Activated B cell treated with CpG ODN at 0.5 μM for 24 hours (primary cell): ENCODE results near the gene GSK3B. TPM values are rescaled to one million over a fixed set of nuclear protein-coding genes. Genes with fewer than 3 reads are reported as not detected.

Experiments used
- ATAC-seq: fragments of 200-7000 bp; cut with Tn5 transposase; one replicate; pipeline ENCODE4 v1.10.0; 2021; ENCODE audit warnings: low read depth, mild to moderate bottlenecking, moderate library complexity
- CTCF ChIA-PET: fragments of 350-600 bp; sonication (Branson Sonifier 250); formaldehyde crosslinking; loops from one replicate; lab custom pipeline; 2021; ENCODE audit warnings: antibody characterized with exemption; lab: Charles Lee
- POLR2A ChIA-PET: fragments of 350-600 bp; sonication (Branson Sonifier 250); formaldehyde crosslinking; loops from one replicate; lab custom pipeline; 2021; ENCODE audit warnings: antibody characterized with exemption; lab: Charles Lee
- DNase-seq: peaks from one replicate; pipeline ENCODE4 v3.0.0; 2022
- H3K27ac Mint-ChIP-seq: one replicate; pipeline ENCODE4 v1.8.0; 2020; ENCODE audit warnings: mixed read lengths
- H3K27me3 Mint-ChIP-seq: one replicate; pipeline ENCODE4 v1.8.0; 2021; ENCODE audit warnings: mixed read lengths
- H3K36me3 Mint-ChIP-seq: one replicate; pipeline ENCODE4 v1.8.0; 2021; ENCODE audit warnings: low read depth, mixed read lengths
- H3K4me1 Mint-ChIP-seq: one replicate; pipeline ENCODE4 v1.8.0; 2021; ENCODE audit warnings: mixed read lengths
- H3K4me3 Mint-ChIP-seq: one replicate; pipeline ENCODE4 v1.8.0; 2020; ENCODE audit warnings: mild to moderate bottlenecking, mixed read lengths
- H3K9me3 Mint-ChIP-seq: one replicate; pipeline ENCODE4 v1.8.0; 2020; ENCODE audit warnings: mixed read lengths
- intact Hi-C: fragments of 100-400 bp; cut with micrococcal nuclease; formaldehyde crosslinking; loops from one replicate; pipeline ENCODE4 v1.15.1; 2024
- total RNA-seq: library from RNA; stranded (reverse); gene quantifications from 2 replicates; pipeline ENCODE4 v1.2.3, GENCODE V29; 2022
- TF ChIP-seq, protein P1 (sequence below): fragments of 200-600 bp; IDR thresholded peaks from one replicate; pipeline ENCODE4 v1.8.0; 2022; ENCODE audit warnings: antibody characterized with exemption, mild to moderate bottlenecking

Gene GSK3B
- total RNA-seq, 1 donor from 2014 or later: 35.4 TPM

DNA sequence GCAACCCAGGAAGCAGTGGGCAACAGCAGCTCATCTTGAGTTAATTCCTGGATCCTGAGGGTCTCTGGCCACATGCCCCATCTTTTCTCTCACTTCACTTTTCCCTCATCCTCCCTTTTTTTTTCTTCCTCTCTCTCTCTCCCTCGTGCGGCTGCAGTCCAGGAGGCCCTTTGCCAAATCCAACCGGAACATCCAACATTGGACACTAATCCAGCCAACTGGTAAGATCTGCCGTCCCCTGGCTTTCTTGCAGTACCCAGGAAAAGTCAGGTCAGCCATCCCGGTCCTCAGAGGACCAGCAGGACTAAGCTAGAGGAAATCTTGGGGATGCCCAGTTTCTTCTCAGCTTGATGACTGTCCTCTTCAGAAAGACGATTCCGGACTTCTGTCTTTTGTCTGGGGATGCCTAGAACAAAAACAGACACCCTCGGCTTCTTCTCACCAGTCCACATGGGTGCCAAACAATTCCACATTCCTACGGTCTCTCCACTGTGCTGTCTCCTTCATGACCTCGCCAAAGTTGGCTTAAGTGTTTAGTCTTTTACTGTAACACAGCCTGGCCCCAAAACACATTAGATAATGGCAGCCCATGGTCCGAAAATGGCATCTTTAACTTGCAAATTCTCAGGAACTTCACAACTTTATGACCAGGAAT, 115.6 kb downstream of the GSK3B start:
- no peak overlapping the region for H3K27ac Mint-ChIP-seq
- TF ChIP-seq, protein P1, sequence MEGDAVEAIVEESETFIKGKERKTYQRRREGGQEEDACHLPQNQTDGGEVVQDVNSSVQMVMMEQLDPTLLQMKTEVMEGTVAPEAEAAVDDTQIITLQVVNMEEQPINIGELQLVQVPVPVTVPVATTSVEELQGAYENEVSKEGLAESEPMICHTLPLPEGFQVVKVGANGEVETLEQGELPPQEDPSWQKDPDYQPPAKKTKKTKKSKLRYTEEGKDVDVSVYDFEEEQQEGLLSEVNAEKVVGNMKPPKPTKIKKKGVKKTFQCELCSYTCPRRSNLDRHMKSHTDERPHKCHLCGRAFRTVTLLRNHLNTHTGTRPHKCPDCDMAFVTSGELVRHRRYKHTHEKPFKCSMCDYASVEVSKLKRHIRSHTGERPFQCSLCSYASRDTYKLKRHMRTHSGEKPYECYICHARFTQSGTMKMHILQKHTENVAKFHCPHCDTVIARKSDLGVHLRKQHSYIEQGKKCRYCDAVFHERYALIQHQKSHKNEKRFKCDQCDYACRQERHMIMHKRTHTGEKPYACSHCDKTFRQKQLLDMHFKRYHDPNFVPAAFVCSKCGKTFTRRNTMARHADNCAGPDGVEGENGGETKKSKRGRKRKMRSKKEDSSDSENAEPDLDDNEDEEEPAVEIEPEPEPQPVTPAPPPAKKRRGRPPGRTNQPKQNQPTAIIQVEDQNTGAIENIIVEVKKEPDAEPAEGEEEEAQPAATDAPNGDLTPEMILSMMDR: no peak
- no peak overlapping the region for H3K4me3 Mint-ChIP-seq
- H3K27me3 Mint-ChIP-seq: no peaks in the 10 kb centered on the region
- CTCF ChIA-PET: no interaction called here
- H3K9me3 Mint-ChIP-seq: peaks cover 8% of the 10 kb centered on the region
- ATAC-seq (no peak), DNase-seq (no peak)
- POLR2A ChIA-PET: interaction anchor here (0.7 kb wide), 1 partner anchor 71 kb away, joined by 3 read pairs; no protein-coding TSS in a partner anchor
- peaks cover 43% of the 10 kb centered on the region for H3K36me3 Mint-ChIP-seq
- intact Hi-C loops: no loop called here
- peaks cover 5% of the 10 kb centered on the region for H3K4me1 Mint-ChIP-seq

DNA sequence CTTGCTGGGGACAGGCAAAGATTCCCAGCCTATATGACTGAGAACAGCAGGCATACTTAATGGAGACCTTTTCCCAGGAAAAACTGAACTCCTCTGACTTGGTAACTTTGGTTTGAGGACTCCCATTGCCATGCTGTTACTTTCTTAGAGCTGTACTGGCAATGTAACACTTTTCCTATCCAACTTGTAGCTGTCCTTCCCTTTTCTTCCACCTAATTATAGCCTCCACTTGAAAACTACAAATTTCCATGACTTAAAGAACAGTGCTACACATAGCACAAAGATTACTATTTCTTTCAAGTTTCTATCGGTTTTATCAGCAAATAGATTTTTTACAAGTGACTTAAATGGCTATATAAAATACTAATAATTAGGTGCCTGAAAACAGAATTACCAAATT, 116.9 kb downstream of the GSK3B start:
- Mint-ChIP-seq H3K27ac (no peak overlapping the region), H3K36me3 (peaks cover 40% of the 10 kb centered on the region), H3K4me1 (peaks cover 5% of the 10 kb centered on the region)

GRCh38 chr3:119976214-119976613, 118.0 kb downstream of the GSK3B start:
- Mint-ChIP-seq H3K36me3 (peaks cover 36% of the 10 kb centered on the region), H3K27me3 (no peaks in the 10 kb centered on the region), H3K4me3 (no peak overlapping the region), H3K4me1 (peaks cover 5% of the 10 kb centered on the region), H3K9me3 (no peaks in the 10 kb centered on the region), H3K27ac (no peak overlapping the region)
- intact Hi-C loops: no loop called here
- TF ChIP-seq, protein P1: no peak
- ATAC-seq: no peak
- no peak for DNase-seq
- CTCF ChIA-PET: no interaction called here
- POLR2A ChIA-PET: no interaction called here

More for the DNA sequence above, 116.9 kb downstream of the GSK3B start:
- ChIA-PET POLR2A (no interaction called here), CTCF (no interaction called here)
- DNase-seq (no peak), ATAC-seq (no peak)
- intact Hi-C loops: no loop called here
- Mint-ChIP-seq H3K27me3 (no peaks in the 10 kb centered on the region), H3K9me3 (no peaks in the 10 kb centered on the region), H3K4me3 (no peak overlapping the region)
- TF ChIP-seq, protein P1: no peak

- ChIA-PET CTCF (no interaction called here), POLR2A (no interaction called here)
- H3K27me3 Mint-ChIP-seq: no peaks in the 10 kb centered on the region
- TF ChIP-seq, protein P1: no peak
- no peak for DNase-seq
- no peaks in the 10 kb centered on the region for H3K9me3 Mint-ChIP-seq
- intact Hi-C loops: no loop called here
- no peak overlapping the region for H3K27ac Mint-ChIP-seq
- H3K36me3 Mint-ChIP-seq: peaks cover 28% of the 10 kb centered on the region
- peaks cover 5% of the 10 kb centered on the region for H3K4me1 Mint-ChIP-seq
- H3K4me3 Mint-ChIP-seq: no peak overlapping the region
- no peak for ATAC-seq
These were observed 119.6 kb downstream of the GSK3B start for GRCh38 chr3:119974656-119975055.

- H3K4me1 Mint-ChIP-seq: peaks cover 3% of the 10 kb centered on the region
- no peak for ATAC-seq
- intact Hi-C loops: no loop called here
- H3K27me3 Mint-ChIP-seq: no peaks in the 10 kb centered on the region
- H3K4me3 Mint-ChIP-seq: no peak overlapping the region
- peaks cover 17% of the 10 kb centered on the region for H3K36me3 Mint-ChIP-seq
- ChIA-PET CTCF (no interaction called here), POLR2A (no interaction called here)
- TF ChIP-seq, protein P1: no peak
- no peak overlapping the region for H3K27ac Mint-ChIP-seq
- no peak for DNase-seq
- H3K9me3 Mint-ChIP-seq: no peaks in the 10 kb centered on the region
These were observed 121.1 kb downstream of the GSK3B start for GRCh38 chr3:119973018-119973646.
